Germinal center (tissue), 1 donor: ENCODE results near the gene RHO.
"Not testable (repeated sequence)": the region's sequence is repeated elsewhere in the genome, so short reads cannot be mapped to it uniquely, and the experiment has no call there.

Experiments
- DNase-seq: peaks from one replicate; pipeline ENCODE4 v3.0.0; 2012; ENCODE audit warnings: mixed read lengths, low spot score

The RHO gene

DNA sequence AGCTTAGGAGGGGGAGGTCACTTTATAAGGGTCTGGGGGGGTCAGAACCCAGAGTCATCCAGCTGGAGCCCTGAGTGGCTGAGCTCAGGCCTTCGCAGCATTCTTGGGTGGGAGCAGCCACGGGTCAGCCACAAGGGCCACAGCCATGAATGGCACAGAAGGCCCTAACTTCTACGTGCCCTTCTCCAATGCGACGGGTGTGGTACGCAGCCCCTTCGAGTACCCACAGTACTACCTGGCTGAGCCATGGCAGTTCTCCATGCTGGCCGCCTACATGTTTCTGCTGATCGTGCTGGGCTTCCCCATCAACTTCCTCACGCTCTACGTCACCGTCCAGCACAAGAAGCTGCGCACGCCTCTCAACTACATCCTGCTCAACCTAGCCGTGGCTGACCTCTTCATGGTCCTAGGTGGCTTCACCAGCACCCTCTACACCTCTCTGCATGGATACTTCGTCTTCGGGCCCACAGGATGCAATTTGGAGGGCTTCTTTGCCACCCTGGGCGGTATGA lies at the start of gene RHO:
Gene RHO (plus strand): TSS at position 51 of the 512 bp plus-strand sequence. CDS start 95 bp downstream, at position 146.
- no peak for DNase-seq

- DNase-seq: not testable (repeated sequence)
Measured at GRCh38 chr3:129481225-129481765, 47.1 kb upstream of the RHO start.

GRCh38 chr3:129481766-129482332 lies 46.6 kb upstream of the RHO start:
- DNase-seq: no peak

DNA sequence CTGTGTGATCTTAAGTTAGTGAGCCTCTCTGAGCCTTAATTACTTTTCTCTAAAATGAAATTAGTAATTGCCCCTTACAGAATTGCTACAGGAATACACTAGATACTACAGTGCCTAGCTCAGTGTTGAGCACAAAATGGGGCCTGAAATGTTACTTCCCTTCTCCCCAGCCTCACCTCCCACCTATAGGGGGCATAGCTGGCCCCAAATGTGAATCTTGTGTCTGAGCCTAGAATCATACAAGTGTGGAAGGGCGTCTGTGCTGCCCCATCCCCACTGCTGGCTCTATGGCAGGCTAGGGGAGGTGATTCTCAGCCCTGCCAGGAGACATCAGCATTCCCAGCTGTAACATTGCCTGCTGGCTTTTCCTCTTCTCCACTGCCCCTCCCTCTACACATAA lies 45.7 kb upstream of the RHO start:
- DNase-seq: peak; percentile 12

DNA sequence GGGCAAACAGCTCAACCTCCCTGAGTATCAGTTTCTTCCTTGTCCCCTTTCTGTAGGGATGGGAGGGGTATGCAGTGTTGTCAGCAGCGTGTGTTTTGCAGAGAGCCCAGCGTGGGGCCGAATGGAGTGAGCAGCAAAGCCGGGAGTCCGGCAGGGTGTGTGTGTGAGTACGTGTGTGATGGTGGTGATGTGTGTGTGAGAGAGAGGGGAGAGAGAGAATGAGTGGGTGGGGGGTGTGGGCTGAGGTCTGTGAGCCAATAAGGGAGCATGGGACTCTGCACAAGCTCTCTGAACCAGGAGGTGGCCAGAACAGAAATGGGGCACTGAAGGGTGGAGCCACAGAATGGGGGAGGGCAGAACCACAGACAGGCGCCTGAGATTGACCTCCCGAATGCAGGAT lies 44.6 kb upstream of the RHO start:
- no peak for DNase-seq

GRCh38 chr3:129485146-129485545 lies 43.3 kb upstream of the RHO start:
- DNase-seq: not testable (repeated sequence)

DNA sequence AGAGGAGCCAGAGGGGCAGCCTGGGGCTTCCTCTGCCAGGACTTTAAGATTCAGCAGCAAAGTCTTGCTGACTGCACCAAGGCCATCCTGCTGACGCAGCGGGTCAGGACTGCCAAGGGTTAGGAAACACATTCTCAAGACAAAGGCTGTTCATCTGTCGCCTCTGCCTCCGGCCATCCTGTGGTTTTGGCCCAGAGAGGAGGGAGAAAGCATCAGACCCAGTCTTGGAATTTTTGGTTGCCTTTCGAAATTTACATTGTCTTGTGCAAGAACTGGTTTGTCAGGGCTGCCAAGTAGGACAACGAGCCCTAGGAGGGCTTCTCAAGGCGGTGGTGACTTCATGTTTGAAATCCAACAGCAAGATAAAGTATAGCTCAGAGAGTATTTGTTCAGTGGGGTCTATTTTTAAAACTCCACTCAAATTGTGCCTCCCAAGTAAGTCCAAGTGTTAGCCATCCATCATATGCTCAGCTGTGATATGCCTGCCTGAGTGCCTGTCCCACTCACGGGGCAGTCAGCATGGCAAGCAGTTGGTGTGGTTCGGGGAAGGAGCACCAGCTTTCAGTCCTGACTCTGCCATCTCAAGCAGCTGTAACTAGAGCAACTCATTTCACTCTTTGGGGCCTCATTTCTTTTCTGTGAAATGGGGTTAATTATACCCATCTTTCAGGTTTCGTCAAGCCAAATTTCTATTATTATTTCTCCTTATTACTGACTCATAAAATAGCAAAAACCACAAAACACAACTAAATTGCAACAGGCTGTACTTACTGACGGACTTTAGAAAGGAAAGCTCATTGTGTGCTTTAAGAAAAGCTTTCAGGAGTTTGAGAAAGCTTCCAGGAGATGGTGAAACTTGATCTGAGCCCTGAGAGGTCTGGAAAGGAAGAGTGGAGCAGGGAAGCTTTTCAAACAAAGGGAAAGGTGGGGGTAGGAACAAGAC lies 42.4 kb upstream of the RHO start:
- no peak for DNase-seq

- no peak for DNase-seq
Measured at GRCh38 chr3:129486664-129487035, 41.8 kb upstream of the RHO start.

- no peak for DNase-seq
Measured at GRCh38 chr3:129487183-129487867, 41.1 kb upstream of the RHO start.

- DNase-seq: not testable (repeated sequence)
Measured at GRCh38 chr3:129487868-129488335, 40.5 kb upstream of the RHO start.

- DNase-seq: not testable (repeated sequence)
Measured at GRCh38 chr3:129489258-129489657, 39.2 kb upstream of the RHO start.

DNA sequence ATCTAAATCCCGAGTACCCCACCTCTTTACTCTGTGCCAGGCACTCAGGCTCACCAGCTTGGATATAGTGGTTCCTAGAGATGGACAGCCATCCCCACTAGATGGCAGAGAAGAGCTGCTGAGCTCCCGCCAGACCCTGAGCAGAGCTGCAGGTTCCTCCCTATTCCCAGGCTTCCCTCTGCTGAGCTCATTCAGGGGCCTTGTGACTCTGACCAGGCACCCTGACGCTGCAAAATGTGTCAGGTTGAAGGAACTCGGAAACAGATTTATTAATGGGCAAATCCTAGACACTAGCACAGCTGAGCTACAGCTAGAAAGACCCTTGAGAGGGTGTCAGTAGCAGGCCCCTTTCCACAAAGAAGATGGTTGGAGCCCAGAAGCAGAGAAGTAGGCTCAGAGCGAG lies 38.2 kb upstream of the RHO start:
- peak; percentile 80 for DNase-seq

DNA sequence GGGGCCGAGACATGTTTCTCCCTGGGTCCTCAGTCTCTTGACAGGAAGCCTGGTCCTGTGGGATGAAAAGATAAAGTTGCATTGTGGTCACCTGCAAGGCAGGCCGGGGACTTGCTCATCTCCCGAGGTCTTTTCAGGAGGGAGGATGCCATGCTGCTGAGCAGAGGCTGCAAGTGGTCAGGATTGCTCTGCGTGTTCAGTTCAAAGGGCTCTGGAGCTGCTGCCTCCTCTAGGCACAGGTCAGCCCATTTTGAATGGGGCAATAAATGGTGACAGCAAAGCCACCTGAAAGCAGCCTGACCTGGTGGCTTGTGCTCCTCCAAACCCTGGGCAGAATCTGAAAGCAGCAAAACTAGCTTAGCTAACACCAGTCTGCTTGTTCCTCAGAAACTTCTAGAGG lies 37.4 kb upstream of the RHO start:
- not testable (repeated sequence) for DNase-seq

GRCh38 chr3:129491794-129492193 lies 36.6 kb upstream of the RHO start:
- DNase-seq: no peak

GRCh38 chr3:129492691-129493090 lies 35.7 kb upstream of the RHO start:
- DNase-seq: no peak

GRCh38 chr3:129493206-129493605 lies 35.2 kb upstream of the RHO start:
- DNase-seq: no peak

- not testable (repeated sequence) for DNase-seq
Measured at GRCh38 chr3:129494499-129494898, 33.9 kb upstream of the RHO start.

DNA sequence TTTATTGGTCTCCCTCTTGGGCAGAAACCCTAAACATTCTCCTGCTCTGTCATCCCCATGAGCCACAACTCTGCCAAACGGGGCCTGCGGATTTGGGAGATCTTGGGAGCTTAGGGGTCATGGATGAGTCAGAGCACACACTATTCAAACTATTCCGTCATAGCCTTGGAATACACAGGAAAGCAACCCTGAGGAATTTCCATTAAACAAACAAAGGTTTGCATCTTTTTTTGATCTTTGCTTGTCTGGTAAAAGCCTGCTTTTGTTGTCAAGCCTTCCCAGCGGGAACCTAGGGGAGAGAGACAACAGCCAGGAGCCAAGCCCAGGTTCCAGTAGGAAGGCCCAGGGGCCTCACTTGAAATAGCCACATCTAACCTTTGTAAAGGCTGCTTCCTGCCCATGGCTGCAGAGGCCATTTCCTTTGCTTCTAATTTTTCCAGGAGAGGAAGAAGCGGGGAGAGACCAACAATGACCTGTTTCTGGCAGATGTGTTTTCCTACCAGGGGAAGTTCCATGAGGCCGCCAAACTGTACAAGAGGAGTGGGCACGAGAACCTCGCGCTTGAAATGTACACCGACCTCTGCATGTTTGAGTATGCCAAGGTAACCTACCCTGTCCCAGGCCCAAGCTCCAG lies 33.3 kb upstream of the RHO start:
- DNase-seq: not testable (repeated sequence)

DNA sequence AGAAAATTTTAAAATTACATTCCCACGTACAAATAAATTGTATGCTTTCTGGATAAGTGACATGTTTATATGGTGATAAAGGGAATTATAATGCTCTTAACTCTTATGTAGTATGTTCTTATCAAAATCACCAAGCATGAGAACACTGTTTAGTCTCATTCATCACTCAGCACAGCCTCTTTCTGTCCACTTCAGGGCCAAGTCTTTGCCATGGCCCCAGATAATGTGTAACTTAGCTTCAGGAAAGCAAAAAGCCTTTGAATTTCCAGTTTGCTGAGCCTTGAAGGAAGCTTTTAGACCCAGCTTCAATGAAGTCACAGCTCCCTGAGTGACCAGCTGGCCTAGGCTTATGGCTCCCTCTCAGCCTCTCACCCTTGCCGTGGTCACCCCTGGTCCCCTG lies 30.6 kb upstream of the RHO start:
- not testable (repeated sequence) for DNase-seq

DNA sequence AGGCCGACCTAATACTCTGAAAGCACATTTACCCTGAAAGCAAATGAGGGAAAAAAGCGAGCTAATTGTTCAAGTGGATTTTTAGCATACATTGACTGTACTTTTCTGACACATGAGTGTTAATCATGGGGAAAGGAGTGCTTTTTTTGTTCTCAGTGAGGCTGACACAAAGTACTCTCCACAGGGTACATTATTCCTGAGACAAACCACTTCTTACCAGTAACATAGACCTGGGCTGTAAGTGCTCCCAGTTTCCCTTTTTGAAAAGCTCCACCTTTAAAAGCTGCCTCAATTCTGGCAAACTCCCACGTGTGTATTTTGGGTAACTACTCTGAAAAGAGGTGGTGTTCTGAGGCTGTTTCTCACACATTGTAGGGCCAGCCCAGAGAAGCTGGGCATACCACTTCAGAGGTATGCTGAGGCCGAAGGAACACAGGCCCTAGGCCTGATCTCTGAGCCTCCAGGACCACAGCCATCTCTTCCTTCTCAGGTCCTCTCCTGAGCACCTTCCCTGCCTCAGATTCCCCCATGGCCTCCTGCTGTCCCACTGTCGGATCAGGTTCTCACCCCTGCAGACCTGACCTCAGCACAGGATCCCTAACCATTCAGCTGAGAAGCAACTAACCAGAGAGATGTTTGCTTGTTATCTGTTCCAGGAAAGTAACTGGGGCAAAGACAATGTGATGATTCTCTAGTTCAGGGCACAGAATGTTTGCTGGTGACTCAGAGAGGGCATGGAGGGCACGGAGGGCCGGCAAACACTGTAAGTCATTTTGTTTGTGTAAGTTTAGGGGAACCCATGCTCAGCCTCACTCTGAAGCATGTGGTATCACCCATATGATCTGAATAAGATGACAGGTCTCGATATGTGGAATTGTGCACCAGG lies 29.6 kb upstream of the RHO start:
- DNase-seq: not testable (repeated sequence)
